Fibroblast of skin of left biceps (primary cell): ENCODE measurements around the gene TRAF3.

Source experiments
- DNase-seq, 2 experiments: peaks; one replicate each; pipeline ENCODE4 v3.0.0-alpha.2; 2013; ENCODE audit warnings: low read depth in 2 of 2

The TRAF3 gene

GRCh38 chr14:102955636-102956408 is 178.6 kb downstream of the TRAF3 start:
- no peak for DNase-seq

DNA sequence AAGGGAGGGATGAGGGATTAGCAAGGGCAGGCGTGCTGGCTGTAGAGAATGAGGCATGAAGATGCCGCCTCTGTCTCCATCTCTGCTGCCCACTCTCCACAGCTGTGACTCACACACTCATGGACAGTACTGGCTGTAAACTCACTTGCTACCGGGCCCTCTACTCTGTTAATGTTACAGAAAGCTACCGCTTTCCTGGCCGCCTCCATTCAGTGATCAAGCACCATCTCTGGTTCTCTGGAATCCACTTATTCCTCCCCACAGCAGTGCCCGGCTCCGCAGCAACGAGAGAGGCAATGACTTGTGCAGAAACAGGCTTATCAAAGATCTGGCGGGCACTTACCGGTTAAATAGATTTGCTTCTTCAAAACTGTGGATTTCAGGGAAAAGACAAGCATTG is 180.0 kb downstream of the TRAF3 start:
- no peak for DNase-seq

GRCh38 chr14:102958461-102958860 is 181.2 kb downstream of the TRAF3 start:
- no peak for DNase-seq
